HepG2 (cell line): Measurements from ENCODE around the gene TUBA4B. TPM values are rescaled to one million over a fixed set of nuclear protein-coding genes. Genes with fewer than 3 reads are reported as not detected.

ENCODE experiments used
- ATF7-NPFF ChIP-seq: sonication (generic); formaldehyde crosslinking; IDR thresholded peaks from 2 replicates; pipeline ENCODE4 v1.8.1; 2023; ENCODE audit warnings: mild to moderate bottlenecking, low read depth, missing genetic modification reagents, moderate library complexity
- CEBPG ChIP-seq: IDR thresholded peaks from 2 replicates; pipeline ENCODE4 v1.6.1; 2016
- ELF1 ChIP-seq: sonication (generic); formaldehyde crosslinking; IDR thresholded peaks from 2 replicates; pipeline ENCODE4 v1.4.0; 2020; ENCODE audit warnings: missing genetic modification reagents
- FOSL2 ChIP-seq: sonication (generic); formaldehyde crosslinking; IDR thresholded peaks from 2 replicates; pipeline ENCODE4 v1.4.0; 2020; ENCODE audit warnings: missing genetic modification reagents
- FOXA3 ChIP-seq: IDR thresholded peaks from 2 replicates; pipeline ENCODE4 v1.6.1; 2016; ENCODE audit warnings: missing genetic modification reagents, missing compliant biosample characterization
- HOXA7 ChIP-seq: sonication (generic); formaldehyde crosslinking; IDR thresholded peaks from 2 replicates; pipeline ENCODE4 v1.8.1; 2022; ENCODE audit warnings: mild to moderate bottlenecking, missing genetic modification reagents, moderate library complexity
- KLF6 ChIP-seq: IDR thresholded peaks from 2 replicates; pipeline ENCODE4 v1.8.0; 2016; ENCODE audit warnings: missing biosample characterization, missing genetic modification reagents
- MTF1 ChIP-seq: sonication (generic); formaldehyde crosslinking; IDR thresholded peaks from 2 replicates; pipeline ENCODE4 v1.5.0; 2020; ENCODE audit warnings: missing genetic modification reagents
- MYC ChIP-seq: sonication (generic); formaldehyde crosslinking; IDR thresholded peaks from 2 replicates; pipeline ENCODE4 v1.9.0; 2021; ENCODE audit warnings: missing genetic modification reagents, borderline replicate concordance
- NCOA5 ChIP-seq: sonication (generic); formaldehyde crosslinking; IDR thresholded peaks from 2 replicates; pipeline ENCODE4 v1.4.0; 2020; ENCODE audit warnings: missing genetic modification reagents
- POLR2AphosphoS2 ChIP-seq: IDR thresholded peaks from 2 replicates; pipeline ENCODE4 v1.6.1; 2011; ENCODE audit warnings: low read depth, low read length, improper control_type of control experiment
- SATB2 ChIP-seq: sonication (generic); formaldehyde crosslinking; IDR thresholded peaks from 2 replicates; pipeline ENCODE4 v1.5.0; 2020; ENCODE audit warnings: missing genetic modification reagents
- SNAPC2 ChIP-seq: sonication (generic); formaldehyde crosslinking; IDR thresholded peaks from 2 replicates; pipeline ENCODE4 v1.8.1; 2022; ENCODE audit warnings: mild to moderate bottlenecking, missing genetic modification reagents
- STAT5B ChIP-seq: sonication (generic); formaldehyde crosslinking; IDR thresholded peaks from 2 replicates; pipeline ENCODE4 v1.4.0; 2020; ENCODE audit warnings: missing genetic modification reagents
- THAP8 ChIP-seq: sonication (generic); formaldehyde crosslinking; IDR thresholded peaks from 2 replicates; pipeline ENCODE4 v1.5.1; 2020; ENCODE audit warnings: missing genetic modification reagents, mild to moderate bottlenecking, borderline replicate concordance
- TOE1 ChIP-seq: sonication (generic); formaldehyde crosslinking; IDR thresholded peaks from 2 replicates; pipeline ENCODE4 v1.4.0; 2020; ENCODE audit warnings: mild to moderate bottlenecking, missing genetic modification reagents
- ZBTB1 ChIP-seq: sonication (generic); formaldehyde crosslinking; IDR thresholded peaks from 2 replicates; pipeline ENCODE4 v1.4.0; 2020; ENCODE audit warnings: missing genetic modification reagents, borderline replicate concordance
- ZBTB44 ChIP-seq: sonication (generic); formaldehyde crosslinking; IDR thresholded peaks from 2 replicates; pipeline ENCODE4 v1.4.0; 2020; ENCODE audit warnings: missing genetic modification reagents
- ZNF10 ChIP-seq: sonication (generic); formaldehyde crosslinking; IDR thresholded peaks from 2 replicates; pipeline ENCODE4 v1.4.0; 2020; ENCODE audit warnings: mild to moderate bottlenecking, low read depth, missing genetic modification reagents, borderline replicate concordance
- ZNF20 ChIP-seq: sonication (generic); formaldehyde crosslinking; IDR thresholded peaks from 2 replicates; pipeline ENCODE4 v1.4.0; 2020; ENCODE audit warnings: mild to moderate bottlenecking, moderate library complexity, missing genetic modification reagents
- ZNF460 ChIP-seq: sonication (generic); formaldehyde crosslinking; IDR thresholded peaks from 2 replicates; pipeline ENCODE4 v1.5.1; 2020; ENCODE audit warnings: missing genetic modification reagents, mild to moderate bottlenecking, borderline replicate concordance
- ZNF841 ChIP-seq: sonication (generic); formaldehyde crosslinking; IDR thresholded peaks from 2 replicates; pipeline ENCODE4 v1.8.1; 2023; ENCODE audit warnings: missing genetic modification reagents, borderline replicate concordance
- ZSCAN30 ChIP-seq: sonication (generic); formaldehyde crosslinking; IDR thresholded peaks from 2 replicates; pipeline ENCODE4 v1.5.0; 2020; ENCODE audit warnings: mild to moderate bottlenecking, missing genetic modification reagents
- ZSCAN31 ChIP-seq: sonication (generic); formaldehyde crosslinking; IDR thresholded peaks from 2 replicates; pipeline ENCODE4 v1.5.0; 2020; ENCODE audit warnings: low read depth, mild to moderate bottlenecking, missing genetic modification reagents
- polyA plus RNA-seq, 8 experiments: library from polyadenylated mRNA; depleted of rRNA in 3 of 8; stranded (reverse) in 7 of 8; unstranded in 1 of 8; fragments of >200 nt; fragmentation: Illumina TruSeq in 4 of 8; extraction: Trizol in 4 of 8; gene quantifications; 2 replicates each; pipeline versions ENCODE4 v1.2.1 to v1.2.3, GENCODE V29; 2011 to 2016; ENCODE audit warnings: low read depth in 4 of 8, missing spikeins in 1 of 8, mixed read lengths in 1 of 8; ENCODE audit not compliant: insufficient read depth in 1 of 8
- total RNA-seq, 5 experiments: library from RNA; depleted of rRNA; stranded (reverse); fragments of >200 nt; fragmentation: Illumina TruSeq; extraction: Trizol; gene quantifications; 2 replicates each; pipeline ENCODE4 v1.2.3, GENCODE V29; 2016; ENCODE audit warnings: low read depth in 1 of 5
- TF ChIP-seq, protein P1 (sequence below): sonication (generic); formaldehyde crosslinking; IDR thresholded peaks from 2 replicates; pipeline ENCODE4 v1.8.1; 2023; ENCODE audit warnings: mild to moderate bottlenecking, moderate library complexity, missing genetic modification reagents
- TF ChIP-seq, protein P2 (sequence below): sonication (generic); formaldehyde crosslinking; IDR thresholded peaks from 2 replicates; pipeline ENCODE4 v1.8.0; 2022; ENCODE audit warnings: mild to moderate bottlenecking, missing genetic modification reagents

The TUBA4B gene
- total and polyA plus RNA-seq, 2 of the 13 experiments (the other 11 are each of a cell fraction or from before 2014, with no cell fraction given) = 0.18 to 0.22 TPM

DNA sequence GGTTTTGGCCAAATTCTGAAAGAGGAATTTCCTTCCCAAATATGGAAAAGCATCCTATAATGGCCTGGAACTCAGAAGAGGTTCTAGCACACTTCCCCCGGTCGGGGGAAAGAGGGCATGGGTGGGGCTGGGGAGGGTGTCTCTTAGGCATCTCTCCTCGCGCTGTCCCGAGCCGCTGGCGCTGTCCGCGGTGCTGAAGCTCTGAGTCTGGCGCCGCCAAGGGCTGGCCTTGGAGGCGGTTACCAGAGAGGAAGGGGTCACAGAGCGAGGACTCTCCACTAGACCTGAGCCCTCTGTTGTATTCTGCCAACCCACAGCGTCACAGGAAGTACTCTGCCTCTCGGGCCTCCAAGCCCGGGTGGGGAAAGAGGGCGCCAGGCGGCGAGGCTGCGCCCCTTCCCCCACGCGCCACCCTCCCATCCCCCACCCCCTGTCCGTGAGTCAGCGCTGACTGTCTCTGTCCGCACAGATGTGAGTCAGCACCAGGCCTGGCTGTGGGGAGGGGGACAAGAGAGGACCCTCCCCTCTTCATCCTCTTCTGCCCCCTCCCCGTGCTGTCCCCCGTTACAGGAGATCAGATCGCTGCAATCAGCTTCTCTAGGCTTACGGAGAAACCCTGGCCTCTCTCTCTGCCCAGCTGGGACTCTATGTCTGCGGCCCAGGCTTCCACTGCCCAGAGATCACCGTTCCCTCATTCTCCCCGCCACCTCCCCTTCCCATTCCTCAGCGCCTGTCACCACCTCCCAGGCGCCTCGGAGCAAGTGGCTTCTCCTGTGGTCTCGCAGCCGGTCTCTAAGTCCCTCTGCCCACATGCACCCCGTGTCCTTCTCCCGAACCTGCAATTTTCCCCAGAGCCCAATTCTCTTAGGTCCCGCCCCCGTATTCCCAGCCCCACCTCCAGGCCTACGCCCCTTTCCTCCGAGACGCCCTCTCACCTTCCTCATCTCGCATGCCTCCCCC lies 55.4 kb downstream of the TUBA4B start (continued):
- TF ChIP-seq STAT5B (CRISPR knock-in tag) (peak; percentile 99), ATF7-NPFF (CRISPR knock-in tag) (peak; percentile 81; the same call in 1 of the 2 replicates), FOXA3 (CRISPR knock-in tag) (peak; percentile 73), ZBTB44 (CRISPR knock-in tag) (peak; percentile 99), CEBPG (CRISPR knock-in tag) (peak; percentile 34; the same call in 1 of the 2 replicates), MTF1 (CRISPR knock-in tag) (peak; percentile 93), ZSCAN30 (CRISPR knock-in tag) (peak; percentile 90; the same call in 1 of the 2 replicates), HOXA7 (CRISPR knock-in tag) (peak; percentile 92; the same call in 1 of the 2 replicates), TOE1 (peak; percentile 95), ZNF10 (CRISPR knock-in tag) (no peak), THAP8 (CRISPR knock-in tag) (peak; percentile 96), ZSCAN31 (peak; percentile 92; the same call in 1 of the 2 replicates), SNAPC2 (peak; percentile 77; the same call in 1 of the 2 replicates), ZNF841 (CRISPR knock-in tag) (peak; percentile 88), ZNF460 (no peak), ZBTB1 (CRISPR knock-in tag) (no peak; the same call in 1 of the 2 replicates), ELF1 (CRISPR knock-in tag) (no peak), SATB2 (CRISPR knock-in tag) (peak; percentile 98), KLF6 (CRISPR knock-in tag) (peak; percentile 99), NCOA5 (CRISPR knock-in tag) (no peak), MYC (CRISPR knock-in tag) (peak; percentile 78; the same call in 1 of the 2 replicates), POLR2AphosphoS2 (no peak), ZNF20 (CRISPR knock-in tag) (no peak), FOSL2 (CRISPR knock-in tag) (peak; percentile 79)
- TF ChIP-seq, protein P1, sequence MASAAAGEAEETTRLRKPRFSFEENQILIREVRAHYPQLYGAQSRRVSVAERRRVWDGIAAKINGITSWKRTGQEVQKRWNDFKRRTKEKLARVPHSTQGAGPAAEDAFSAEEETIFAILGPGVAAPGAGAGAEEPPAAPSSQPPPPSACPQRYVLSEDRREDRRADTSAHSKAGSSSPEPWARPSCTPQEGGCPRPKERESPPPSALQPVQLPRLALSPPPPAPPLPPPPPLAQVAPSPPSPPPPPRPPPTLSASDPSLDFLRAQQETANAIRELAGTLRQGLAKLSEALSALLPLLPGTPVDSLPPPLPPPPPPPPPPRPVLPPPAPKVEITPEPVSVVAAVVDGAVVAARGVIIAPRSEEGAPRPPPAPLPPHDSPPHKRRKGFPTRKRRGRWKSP = peak; percentile 77
- TF ChIP-seq, protein P2, sequence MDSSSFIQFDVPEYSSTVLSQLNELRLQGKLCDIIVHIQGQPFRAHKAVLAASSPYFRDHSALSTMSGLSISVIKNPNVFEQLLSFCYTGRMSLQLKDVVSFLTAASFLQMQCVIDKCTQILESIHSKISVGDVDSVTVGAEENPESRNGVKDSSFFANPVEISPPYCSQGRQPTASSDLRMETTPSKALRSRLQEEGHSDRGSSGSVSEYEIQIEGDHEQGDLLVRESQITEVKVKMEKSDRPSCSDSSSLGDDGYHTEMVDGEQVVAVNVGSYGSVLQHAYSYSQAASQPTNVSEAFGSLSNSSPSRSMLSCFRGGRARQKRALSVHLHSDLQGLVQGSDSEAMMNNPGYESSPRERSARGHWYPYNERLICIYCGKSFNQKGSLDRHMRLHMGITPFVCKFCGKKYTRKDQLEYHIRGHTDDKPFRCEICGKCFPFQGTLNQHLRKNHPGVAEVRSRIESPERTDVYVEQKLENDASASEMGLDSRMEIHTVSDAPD (CRISPR knock-in tag) = no peak
